Transverse colon (tissue), 4 donors: ENCODE data around the gene RIPPLY3. TPM values are rescaled to one million over a fixed set of nuclear protein-coding genes. Genes with fewer than 3 reads are reported as not detected.

Experiments used
- DNase-seq: peaks from one replicate; pipeline ENCODE4 v3.0.0-alpha.2; 2019
- H3K27ac ChIP-seq, 4 donors: fragments of 200-600 bp; sonication (generic); 2 replicates each; pipeline ENCODE4 v1.5.1; 2016 to 2018; ENCODE audit warnings: inconsistent platforms in 4 of 4
- H3K27me3 ChIP-seq: fragments of 200-600 bp; sonication (generic); 2 replicates; pipeline ENCODE4 v1.5.1; 2017; ENCODE audit warnings: inconsistent platforms
- H3K36me3 ChIP-seq, 4 donors: fragments of 200-600 bp; sonication (generic); 2 replicates each; pipeline ENCODE4 v1.5.1; 2017 to 2019; ENCODE audit warnings: inconsistent platforms in 4 of 4
- H3K4me1 ChIP-seq, 4 donors: fragments of 200-600 bp; sonication (generic); 2 replicates each; pipeline ENCODE4 v1.5.1; 2017 to 2020; ENCODE audit warnings: inconsistent platforms in 4 of 4
- H3K4me3 ChIP-seq, 4 donors: fragments of 200-600 bp; sonication (generic); 1 replicate in 1 of 4; 2 replicates in 3 of 4; pipeline versions ENCODE4 v1.5.1 to v1.6.1; 2017 to 2019; ENCODE audit warnings: inconsistent platforms in 4 of 4
- H3K9me3 ChIP-seq, 2 donors: fragments of 200-600 bp; sonication (generic); 2 replicates each; pipeline ENCODE4 v1.5.1; 2017 to 2019; ENCODE audit warnings: inconsistent platforms in 2 of 2
- EP300 ChIP-seq: sonication (generic); formaldehyde crosslinking; IDR thresholded peaks from one replicate; pipeline ENCODE4 v1.6.1; 2017; ENCODE audit warnings: antibody characterized with exemption, low read depth
- POLR2A ChIP-seq: fragments of 450-650 bp; IDR thresholded peaks from one replicate; pipeline ENCODE4 v1.6.1; 2016; ENCODE audit warnings: antibody characterized with exemption, mild to moderate bottlenecking, moderate library complexity
- POLR2AphosphoS5 ChIP-seq, 3 donors: sonication (generic); formaldehyde crosslinking; IDR thresholded peaks; one replicate each; pipeline ENCODE4 v1.6.1; 2016; ENCODE audit warnings: antibody characterized with exemption in 3 of 3
- WGBS, 2 donors: methylation state at CpG; one replicate each; pipeline ENCODE4 v1.1.5; 2018; ENCODE audit warnings: low coverage in 1 of 2; 5-methylcytosine and 5-hydroxymethylcytosine counted together
- in situ Hi-C, 4 donors: fragments of 200-750 bp; cut with MboI; loops; one replicate each; pipeline versions ENCODE4 v1.15.0 to v1.15.1; 2017; ENCODE audit warnings: low sequenced_read_pairs in 3 of 4, low pct_ligation_motif_present in 1 of 4, low pct_unique_long_range_greater_than_20kb in 1 of 4
- intact Hi-C: fragments of 100-400 bp; cut with DNase I; formaldehyde crosslinking; loops from one replicate; pipeline ENCODE4 v1.15.1; 2023; ENCODE audit warnings: low total_unique reads
- small RNA-seq, 4 donors: library from RNA; depleted of rRNA; stranded (forward); fragments of <200 nt; gene quantifications; one replicate each; pipeline ENCODE3, GENCODE V24; 2016
- total RNA-seq, 4 donors: library from RNA; depleted of rRNA; stranded (reverse); fragments of >200 nt; gene quantifications; one replicate each; pipeline ENCODE4 v1.1.0, GENCODE V29; 2016
- TF ChIP-seq, protein P1 (sequence below), 5 experiments: fragments of 200-600 bp in 3 of 5; fragments of 450-650 bp in 2 of 5; sonication (generic) in 3 of 5; IDR thresholded peaks; 1 replicate in 2 of 5; 2 replicates in 3 of 5; pipeline ENCODE4 v1.5.1; 2016 to 2017; ENCODE audit warnings: antibody characterized with exemption in 5 of 5, inconsistent platforms in 3 of 5, mild to moderate bottlenecking in 2 of 5, moderate library complexity in 1 of 5

Gene RIPPLY3
- total RNA-seq, 4 donors from 2014 or later, result 0.27 TPM; not detected in 3

DNA sequence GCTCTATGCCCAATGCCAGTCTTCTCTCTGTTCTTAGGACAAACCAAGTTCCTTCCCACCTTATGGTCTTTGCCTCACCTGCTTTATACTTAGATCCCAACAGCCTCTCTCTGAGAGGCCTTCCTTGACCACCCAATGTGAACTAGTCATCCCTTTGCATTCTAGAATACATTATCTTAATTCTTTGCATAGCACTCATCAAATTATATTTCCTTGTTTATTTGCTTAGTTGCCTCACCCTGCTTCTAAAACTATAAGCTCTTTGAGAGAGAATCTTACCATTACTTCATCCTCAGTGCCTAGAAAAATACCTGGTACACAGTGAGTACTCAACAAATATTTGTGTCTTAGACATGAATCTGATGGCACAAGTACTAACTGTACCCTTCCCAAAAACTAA lies 58.3 kb downstream of the RIPPLY3 start:
- in situ Hi-C loops, result no loop called here

DNA sequence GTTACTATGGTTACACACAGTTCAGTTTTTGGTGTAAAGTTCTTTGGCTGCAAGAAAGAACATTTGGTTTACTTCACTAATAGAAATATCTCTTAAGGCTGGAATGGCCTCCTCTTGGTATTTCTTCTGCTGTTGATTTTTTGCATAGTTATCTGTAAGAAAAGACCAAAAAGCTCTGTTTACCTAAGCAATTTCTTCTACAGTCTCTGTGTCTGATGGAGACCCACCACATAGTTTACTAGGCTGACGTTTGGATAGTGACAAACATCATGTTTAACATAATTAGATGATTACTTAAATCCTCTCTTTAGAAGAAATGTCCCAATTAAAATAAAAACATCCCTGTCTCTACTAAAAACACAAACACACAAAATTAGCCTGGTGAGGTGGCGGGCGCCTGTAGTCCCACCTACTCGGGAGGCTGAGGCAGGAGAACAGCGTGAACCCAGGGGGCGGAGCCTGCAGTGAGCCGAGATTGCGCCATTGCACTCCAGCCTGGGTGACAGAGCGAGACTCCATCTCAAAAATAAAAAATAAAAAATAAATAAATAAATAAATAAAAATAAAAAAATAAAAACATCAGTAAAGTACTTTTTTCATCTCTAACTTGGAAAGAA lies 59.2 kb downstream of the RIPPLY3 start:
- DNase-seq, result no peak
- Histone ChIP-seq H3K27ac (no peak overlapping the region), H3K36me3 (no peaks in the 10 kb centered on the region), H3K27me3 (no peaks in the 10 kb centered on the region), H3K4me3 (no peak overlapping the region), H3K9me3 (no peaks in the 10 kb centered on the region), H3K4me1 (peaks cover 0 to 4% (median 2%) of the 10 kb centered on the region in 4 donors)
- in situ Hi-C loops (no loop called here), intact Hi-C loops (no loop called here)
- WGBS, 2 donors, result 93% methylated on average over 3 to 9 of the region's 9 CpGs
- no peak for TF ChIP-seq POLR2AphosphoS5 (IDR thresholded peaks at IDR 0.05)
- TF ChIP-seq, protein P1, sequence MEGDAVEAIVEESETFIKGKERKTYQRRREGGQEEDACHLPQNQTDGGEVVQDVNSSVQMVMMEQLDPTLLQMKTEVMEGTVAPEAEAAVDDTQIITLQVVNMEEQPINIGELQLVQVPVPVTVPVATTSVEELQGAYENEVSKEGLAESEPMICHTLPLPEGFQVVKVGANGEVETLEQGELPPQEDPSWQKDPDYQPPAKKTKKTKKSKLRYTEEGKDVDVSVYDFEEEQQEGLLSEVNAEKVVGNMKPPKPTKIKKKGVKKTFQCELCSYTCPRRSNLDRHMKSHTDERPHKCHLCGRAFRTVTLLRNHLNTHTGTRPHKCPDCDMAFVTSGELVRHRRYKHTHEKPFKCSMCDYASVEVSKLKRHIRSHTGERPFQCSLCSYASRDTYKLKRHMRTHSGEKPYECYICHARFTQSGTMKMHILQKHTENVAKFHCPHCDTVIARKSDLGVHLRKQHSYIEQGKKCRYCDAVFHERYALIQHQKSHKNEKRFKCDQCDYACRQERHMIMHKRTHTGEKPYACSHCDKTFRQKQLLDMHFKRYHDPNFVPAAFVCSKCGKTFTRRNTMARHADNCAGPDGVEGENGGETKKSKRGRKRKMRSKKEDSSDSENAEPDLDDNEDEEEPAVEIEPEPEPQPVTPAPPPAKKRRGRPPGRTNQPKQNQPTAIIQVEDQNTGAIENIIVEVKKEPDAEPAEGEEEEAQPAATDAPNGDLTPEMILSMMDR (IDR thresholded peaks at IDR 0.05), result no peak
- TF ChIP-seq EP300, result no peak
- TF ChIP-seq POLR2A, result no peak

More for the DNA sequence above, 58.3 kb downstream of the RIPPLY3 start:
- intact Hi-C loops, result no loop called here
- Histone ChIP-seq H3K27me3 (no peaks in the 10 kb centered on the region), H3K27ac (no peak overlapping the region), H3K4me1 (peaks cover 0 to 11% (median 8%) of the 10 kb centered on the region in 4 donors), H3K36me3 (no peaks in the 10 kb centered on the region), H3K9me3 (no peaks in the 10 kb centered on the region), H3K4me3 (no peak overlapping the region)
- DNase-seq, result no peak
- TF ChIP-seq, protein P1 (IDR thresholded peaks at IDR 0.05), result no peak
- TF ChIP-seq EP300 (no peak), POLR2AphosphoS5 (IDR thresholded peaks at IDR 0.05) (no peak), POLR2A (no peak)

Small RNA genes within 50 kb of the gene (small RNA-seq; reads per million reads assigned to genes)
- gene RF00019 (0 reads per million in 4 donors), gene RNU6-696P (0 reads per million in 4 donors)

Other genes with a start within 250 kb of the RIPPLY3 start
- 10 to 100 TPM; 20.0 to 75.4 (median 32.8) TPM for gene HLCS, start 40.0 kb upstream of the RIPPLY3 start, total RNA-seq
- 10 to 100 TPM in 1 of 4 donors, 1 to 10 TPM in 2, under 1 TPM in 1; 0.80 to 10.2 (median 7.6) TPM for gene PIGP, start 66.4 kb downstream of the RIPPLY3 start, total RNA-seq
- gene TTC3, start 66.6 kb downstream of the RIPPLY3 start, total RNA-seq, result 100 to 1,000 TPM in 3 of 4 donors, 10 to 100 TPM in 1; 84.0 to 247 (median 146) TPM